Measurements from ENCODE around the gene HDAC6. TPM values are rescaled to one million over a fixed set of nuclear protein-coding genes. Genes with fewer than 3 reads are reported as not detected.

The HDAC6 gene
- total RNA-seq, 2 experiments from 2014 or later: 76.8 to 107 TPM

- DNase-seq: no peak
Measured at GRCh38 chrX:48784726-48785125, 17.1 kb upstream of the HDAC6 start.

GRCh38 chrX:48785186-48785539 lies 16.7 kb upstream of the HDAC6 start:
- CTCF ChIA-PET: no interaction called here
- no peak for ATAC-seq

More at GRCh38 chrX:48784726-48785125, 17.1 kb upstream of the HDAC6 start:
- Mint-ChIP-seq H3K27me3 (peaks cover 12% of the 10 kb centered on the region), H3K27ac (no peak overlapping the region), H3K4me1 (peaks cover 5% of the 10 kb centered on the region), H3K9me3 (ENCODE audit: low read depth) (no peaks in the 10 kb centered on the region), H3K36me3 (no peaks in the 10 kb centered on the region), H3K4me3 (no peak overlapping the region)
- CTCF ChIA-PET: no interaction called here
- no peak for ATAC-seq

GRCh38 chrX:48785540-48786214 lies 16.2 kb upstream of the HDAC6 start:
- Mint-ChIP-seq H3K36me3 (no peaks in the 10 kb centered on the region), H3K27ac (no peak overlapping the region), H3K9me3 (ENCODE audit: low read depth) (no peaks in the 10 kb centered on the region), H3K27me3 (peaks cover 12% of the 10 kb centered on the region), H3K4me1 (peaks cover 9% of the 10 kb centered on the region), H3K4me3 (no peak overlapping the region)
- no peak for ATAC-seq
- no peak for DNase-seq
- CTCF ChIA-PET: no interaction called here

More at GRCh38 chrX:48785186-48785539, 16.7 kb upstream of the HDAC6 start:
- H3K9me3 Mint-ChIP-seq (ENCODE audit: low read depth): no peaks in the 10 kb centered on the region
- peaks cover 12% of the 10 kb centered on the region for H3K27me3 Mint-ChIP-seq
- no peak overlapping the region for H3K27ac Mint-ChIP-seq
- H3K4me3 Mint-ChIP-seq: no peak overlapping the region
- no peak for DNase-seq
- H3K4me1 Mint-ChIP-seq: peaks cover 9% of the 10 kb centered on the region
- H3K36me3 Mint-ChIP-seq: no peaks in the 10 kb centered on the region

DNA sequence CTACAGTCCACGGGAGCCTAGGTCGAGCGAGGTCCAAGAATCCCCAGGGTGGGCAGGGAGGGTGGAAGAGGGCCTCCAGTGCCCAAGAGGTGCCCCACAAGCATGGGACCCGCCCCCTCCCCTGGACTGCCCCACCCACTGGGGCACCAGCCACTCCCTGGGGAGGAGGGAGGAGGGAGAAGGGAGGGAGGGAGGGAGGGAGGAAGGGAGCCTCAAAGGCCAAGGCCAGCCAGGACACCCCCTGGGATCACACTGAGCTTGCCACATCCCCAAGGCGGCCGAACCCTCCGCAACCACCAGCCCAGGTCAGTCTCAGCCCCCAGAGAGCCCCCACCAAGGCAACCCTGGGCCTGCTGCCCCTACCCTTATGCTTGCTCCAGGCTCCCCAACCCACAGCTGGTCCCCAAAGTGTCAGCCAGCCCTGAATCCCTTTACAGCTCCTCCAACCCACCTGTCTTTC lies 15.5 kb upstream of the HDAC6 start, which contains the start of gene GATA1:
TSS of gene GATA1 (plus strand) at position 250 of the 460 bp plus-strand sequence. CDS start 4,520 bp downstream, outside the sequence.
- CTCF ChIA-PET: no interaction called here
- H3K4me3 Mint-ChIP-seq: no peak within 1 kb of the TSS
- no peaks in the 10 kb centered on the region for H3K36me3 Mint-ChIP-seq
- peaks cover 12% of the 10 kb centered on the region for H3K27me3 Mint-ChIP-seq
- no peak for ATAC-seq
- no peak within 1 kb of the TSS for H3K27ac Mint-ChIP-seq
- peaks cover 9% of the 10 kb centered on the region for H3K4me1 Mint-ChIP-seq
- no peaks in the 10 kb centered on the region for H3K9me3 Mint-ChIP-seq (ENCODE audit: low read depth)
- DNase-seq: no peak

DNA sequence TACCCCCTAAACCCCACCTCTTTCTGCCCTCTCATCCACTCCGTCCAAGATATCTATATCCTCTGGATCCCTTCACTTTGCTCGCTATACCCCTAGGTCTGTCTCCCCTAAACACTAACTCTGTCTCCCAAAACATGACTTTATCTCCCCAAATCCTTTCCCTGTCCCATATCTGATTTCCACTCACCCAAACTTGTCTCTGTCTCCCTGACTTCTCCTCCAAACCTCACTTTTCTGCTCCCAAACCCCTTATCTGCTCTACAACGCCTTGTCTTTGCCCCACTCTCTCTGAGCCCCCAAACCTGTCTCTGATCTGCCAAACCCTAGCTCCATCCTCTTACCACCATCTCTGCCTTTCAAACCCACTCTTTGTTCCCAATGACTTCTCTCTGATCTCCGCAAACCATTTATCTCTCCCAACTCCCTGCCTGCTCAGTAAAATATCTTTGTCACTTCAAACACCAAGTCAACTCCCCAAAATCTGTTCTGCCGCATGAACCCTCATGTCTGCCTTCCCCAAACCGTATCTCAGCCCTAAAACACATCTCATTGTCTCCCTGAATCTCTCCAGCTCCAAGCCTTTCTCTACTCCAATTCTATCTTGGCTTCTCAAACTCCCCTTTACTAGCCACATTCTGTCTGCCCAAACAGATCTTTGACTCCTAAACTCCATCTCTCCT lies 14.9 kb upstream of the HDAC6 start:
- DNase-seq: no peak
- Mint-ChIP-seq H3K9me3 (ENCODE audit: low read depth) (no peaks in the 10 kb centered on the region), H3K27me3 (peaks cover 12% of the 10 kb centered on the region), H3K4me1 (peaks cover 9% of the 10 kb centered on the region), H3K36me3 (no peaks in the 10 kb centered on the region), H3K4me3 (no peak overlapping the region), H3K27ac (no peak overlapping the region)
- ATAC-seq: no peak
- CTCF ChIA-PET: interaction anchor here (0.6 kb wide), 1 partner anchor 381 kb away, joined by 4 read pairs; no protein-coding TSS in a partner anchor

DNA sequence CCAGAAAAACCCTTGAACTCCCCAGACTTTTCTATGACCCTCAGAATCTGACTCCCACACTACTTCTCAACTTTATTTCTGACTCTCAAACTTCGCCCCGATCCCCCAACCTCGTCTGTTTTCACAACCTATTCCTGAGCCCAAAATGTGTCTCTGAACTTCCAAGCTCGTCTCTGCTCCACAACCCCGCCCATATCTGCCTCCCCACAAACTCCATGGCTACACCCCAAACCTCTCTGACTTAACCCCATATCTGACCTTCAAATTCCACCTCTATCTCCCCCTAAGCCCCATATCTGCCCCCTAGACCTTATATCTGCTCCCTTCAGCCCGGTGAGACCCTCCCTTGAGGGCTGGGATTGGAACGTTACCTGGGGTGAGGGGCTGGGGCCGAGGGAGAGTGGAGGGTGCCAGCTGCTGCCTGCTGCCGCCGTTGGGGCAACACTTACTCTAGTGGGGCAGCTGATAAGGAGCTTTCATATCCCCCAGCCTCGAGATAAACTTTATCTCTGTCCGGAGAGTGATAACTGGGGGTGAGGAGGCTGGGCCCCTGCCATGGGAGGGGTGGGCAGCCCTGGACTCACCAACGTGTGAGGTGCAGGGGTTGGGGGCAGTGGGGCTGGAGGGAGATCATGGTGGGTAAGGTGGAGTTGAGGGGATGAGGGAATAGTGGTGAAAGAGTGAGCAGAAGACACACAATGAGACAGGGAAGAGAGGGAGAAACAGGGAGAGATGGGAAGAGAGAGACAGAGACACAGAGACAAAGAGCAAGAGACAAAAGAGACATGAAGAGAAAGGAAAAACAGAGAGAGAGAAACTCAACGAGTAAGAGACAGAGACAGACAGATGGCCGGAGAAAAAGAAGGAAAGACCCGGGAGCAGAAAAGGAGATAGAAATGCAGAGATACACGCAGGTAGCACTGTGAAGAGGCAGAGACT lies 14.1 kb upstream of the HDAC6 start:
- H3K27ac Mint-ChIP-seq: no peak overlapping the region
- H3K4me1 Mint-ChIP-seq: peaks cover 9% of the 10 kb centered on the region
- H3K36me3 Mint-ChIP-seq: no peaks in the 10 kb centered on the region
- H3K27me3 Mint-ChIP-seq: peaks cover 12% of the 10 kb centered on the region
- H3K9me3 Mint-ChIP-seq (ENCODE audit: low read depth): no peaks in the 10 kb centered on the region
- no peak overlapping the region for H3K4me3 Mint-ChIP-seq
- no peak for DNase-seq
- no peak for ATAC-seq
- CTCF ChIA-PET: interaction anchor here (0.6 kb wide), 1 partner anchor 380 kb away, joined by 4 read pairs; no protein-coding TSS in a partner anchor

- Mint-ChIP-seq H3K4me1 (peaks cover 9% of the 10 kb centered on the region), H3K27me3 (peaks cover 12% of the 10 kb centered on the region), H3K27ac (no peak overlapping the region), H3K36me3 (no peaks in the 10 kb centered on the region), H3K4me3 (no peak overlapping the region), H3K9me3 (ENCODE audit: low read depth) (no peaks in the 10 kb centered on the region)
- CTCF ChIA-PET: no interaction called here
- ATAC-seq (peak; percentile 39), DNase-seq (no peak)
Measured at GRCh38 chrX:48789366-48790220, 12.3 kb upstream of the HDAC6 start.

DNA sequence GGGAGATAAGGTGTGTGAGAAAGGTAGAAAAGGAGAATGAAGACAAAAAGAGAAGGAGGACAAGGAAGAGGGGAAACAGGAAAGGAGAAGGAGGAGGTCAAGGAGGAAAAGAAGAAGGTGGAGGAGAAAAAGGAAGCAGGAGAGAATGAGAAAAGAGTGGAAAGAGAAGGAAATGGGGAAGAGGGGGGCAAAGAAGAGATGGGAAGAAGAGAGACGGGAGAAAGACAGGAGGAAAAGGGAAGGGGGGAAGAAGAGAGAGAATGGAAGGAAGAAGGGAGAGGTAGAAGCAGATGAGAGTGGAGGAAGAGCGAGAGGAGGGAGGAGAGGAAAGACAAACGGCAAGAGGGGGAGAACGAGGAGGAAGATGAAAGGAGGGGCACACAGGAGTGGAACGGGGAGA lies 11.4 kb upstream of the HDAC6 start:
- no peak overlapping the region for H3K4me3 Mint-ChIP-seq
- peaks cover 9% of the 10 kb centered on the region for H3K4me1 Mint-ChIP-seq
- H3K9me3 Mint-ChIP-seq (ENCODE audit: low read depth): no peaks in the 10 kb centered on the region
- ATAC-seq: no peak
- no peak for DNase-seq
- no peaks in the 10 kb centered on the region for H3K36me3 Mint-ChIP-seq
- H3K27me3 Mint-ChIP-seq: peaks cover 9% of the 10 kb centered on the region
- H3K27ac Mint-ChIP-seq: no peak overlapping the region
- CTCF ChIA-PET: no interaction called here

GRCh38 chrX:48791063-48791820 lies 10.6 kb upstream of the HDAC6 start:
- Mint-ChIP-seq H3K9me3 (ENCODE audit: low read depth) (no peaks in the 10 kb centered on the region), H3K27me3 (peaks cover 9% of the 10 kb centered on the region), H3K36me3 (no peaks in the 10 kb centered on the region), H3K4me1 (peaks cover 9% of the 10 kb centered on the region), H3K27ac (no peak overlapping the region), H3K4me3 (no peak overlapping the region)
- ATAC-seq (no peak), DNase-seq (no peak)
- CTCF ChIA-PET: no interaction called here

- no peak for DNase-seq
- Mint-ChIP-seq H3K27ac (no peak overlapping the region), H3K36me3 (no peaks in the 10 kb centered on the region), H3K9me3 (ENCODE audit: low read depth) (no peaks in the 10 kb centered on the region), H3K4me3 (no peak overlapping the region), H3K4me1 (peaks cover 9% of the 10 kb centered on the region), H3K27me3 (peaks cover 3% of the 10 kb centered on the region)
- ATAC-seq: no peak
- CTCF ChIA-PET: no interaction called here
Measured at GRCh38 chrX:48792219-48792618, 9.6 kb upstream of the HDAC6 start.

DNA sequence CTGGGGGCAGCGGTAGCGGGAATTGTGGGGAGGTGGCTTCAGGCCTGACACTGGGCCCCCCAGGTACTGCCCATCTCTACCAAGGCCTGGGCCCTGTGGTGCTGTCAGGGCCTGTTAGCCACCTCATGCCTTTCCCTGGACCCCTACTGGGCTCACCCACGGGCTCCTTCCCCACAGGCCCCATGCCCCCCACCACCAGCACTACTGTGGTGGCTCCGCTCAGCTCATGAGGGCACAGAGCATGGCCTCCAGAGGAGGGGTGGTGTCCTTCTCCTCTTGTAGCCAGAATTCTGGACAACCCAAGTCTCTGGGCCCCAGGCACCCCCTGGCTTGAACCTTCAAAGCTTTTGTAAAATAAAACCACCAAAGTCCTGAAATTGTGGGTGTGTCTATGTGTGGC lies 7.9 kb upstream of the HDAC6 start:
- H3K27ac Mint-ChIP-seq: no peak overlapping the region
- H3K4me1 Mint-ChIP-seq: peaks cover 7% of the 10 kb centered on the region
- DNase-seq (no peak), ATAC-seq (no peak)
- no peak overlapping the region for H3K4me3 Mint-ChIP-seq
- H3K9me3 Mint-ChIP-seq (ENCODE audit: low read depth): no peaks in the 10 kb centered on the region
- no peaks in the 10 kb centered on the region for H3K36me3 Mint-ChIP-seq
- H3K27me3 Mint-ChIP-seq: no peaks in the 10 kb centered on the region
- CTCF ChIA-PET: no interaction called here

DNA sequence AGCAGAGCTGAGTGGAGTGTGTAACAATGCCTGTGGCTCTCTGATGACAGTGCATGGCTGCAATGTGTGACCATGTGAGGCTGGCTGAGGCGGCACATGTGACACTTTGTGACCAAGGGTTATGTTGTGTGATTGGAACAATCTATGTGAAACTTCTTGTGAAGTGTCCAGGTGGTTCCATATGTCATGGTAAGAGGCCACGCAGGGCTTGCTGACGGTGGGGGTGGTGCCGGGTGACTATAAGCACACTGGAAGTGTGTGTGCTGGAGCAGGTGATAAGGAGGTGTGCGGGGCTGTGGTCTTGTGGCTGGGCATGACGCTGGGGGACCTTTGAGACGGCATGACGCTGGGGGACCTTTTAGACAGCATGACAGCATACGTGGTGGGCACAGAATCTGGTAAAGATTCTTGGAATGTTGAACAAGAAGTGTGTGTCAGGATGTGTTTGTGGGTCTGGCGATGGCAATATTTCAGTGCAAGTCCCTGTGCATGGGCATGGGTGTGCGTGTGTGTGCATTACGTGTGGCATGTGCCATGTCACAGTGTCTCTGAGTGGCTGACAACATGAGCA lies 7.4 kb upstream of the HDAC6 start:
- H3K4me1 Mint-ChIP-seq: peaks cover 6% of the 10 kb centered on the region

More for the DNA sequence above, 7.4 kb upstream of the HDAC6 start:
- H3K36me3 Mint-ChIP-seq: no peaks in the 10 kb centered on the region
- no peaks in the 10 kb centered on the region for H3K27me3 Mint-ChIP-seq
- CTCF ChIA-PET: no interaction called here
- no peaks in the 10 kb centered on the region for H3K9me3 Mint-ChIP-seq (ENCODE audit: low read depth)
- peak overlapping the region; percentile 24 for H3K27ac Mint-ChIP-seq
- ATAC-seq: no peak
- no peak for DNase-seq
- H3K4me3 Mint-ChIP-seq: no peak overlapping the region

Data from activated CD8-positive, alpha-beta memory T cell treated with anti-CD3 and anti-CD28 coated beads, Interleukin-2, amount 10 ng/mL, durations not matched to agents 7 days and 5 days (primary cell).